ENCODE results near the gene SIGLEC12.

- TF ChIP-seq CTCF (IDR thresholded peaks at IDR 0.05 in 4 of 5, conservative IDR thresholded peaks at IDR 0.05 in 1 of 5) (no peak), POLR2A (IDR thresholded peaks at IDR 0.05) (no peak)
Observed at GRCh38 chr19:51468545-51468920, 33.1 kb downstream of the SIGLEC12 start.

All from gastrocnemius medialis (tissue), 4 donors.